GM21526 (cell line): ENCODE measurements around the gene FHDC1.

ENCODE experiments used
- ATAC-seq: cut with Tn5 transposase; IDR thresholded peaks from one replicate; pipeline ENCODE4 v1.9.1; 2021; ENCODE audit warnings: moderate library complexity; ENCODE audit not compliant: unreplicated experiment, low FRiP score

FHDC1 gene

GRCh38 chr4:152956650-152957436, 20.7 kb downstream of the FHDC1 start:
- no peak for ATAC-seq

- no peak for ATAC-seq
These were observed 21.5 kb downstream of the FHDC1 start for GRCh38 chr4:152957437-152958171.

- no peak for ATAC-seq
These were observed 23.0 kb downstream of the FHDC1 start for GRCh38 chr4:152959080-152959479.

- ATAC-seq = no peak
These were observed 24.0 kb downstream of the FHDC1 start for GRCh38 chr4:152960082-152960481.

- ATAC-seq = no peak
These were observed 25.1 kb downstream of the FHDC1 start for GRCh38 chr4:152961014-152961772.

- no peak for ATAC-seq
These were observed 25.6 kb downstream of the FHDC1 start for GRCh38 chr4:152961773-152962115.

GRCh38 chr4:152962150-152962549, 26.0 kb downstream of the FHDC1 start:
- ATAC-seq = no peak

- no peak for ATAC-seq
These were observed 28.2 kb downstream of the FHDC1 start for GRCh38 chr4:152964335-152964734.

GRCh38 chr4:152965611-152966010, 29.5 kb downstream of the FHDC1 start:
- no peak for ATAC-seq

GRCh38 chr4:152967907-152968306, 31.8 kb downstream of the FHDC1 start:
- ATAC-seq = no peak

- no peak for ATAC-seq
These were observed 32.8 kb downstream of the FHDC1 start for GRCh38 chr4:152968806-152969394.

GRCh38 chr4:152970102-152970820, 34.1 kb downstream of the FHDC1 start:
- no peak for ATAC-seq

GRCh38 chr4:152971053-152971452, 34.9 kb downstream of the FHDC1 start:
- no peak for ATAC-seq

- ATAC-seq = no peak
These were observed 36.9 kb downstream of the FHDC1 start for GRCh38 chr4:152972821-152973628.

- ATAC-seq = no peak
These were observed 37.7 kb downstream of the FHDC1 start for GRCh38 chr4:152973629-152974467.

GRCh38 chr4:152974468-152975379, 38.6 kb downstream of the FHDC1 start:
- no peak for ATAC-seq

- no peak for ATAC-seq
These were observed 39.5 kb downstream of the FHDC1 start for GRCh38 chr4:152975380-152976211.
